HL-60/S4 treated with phorbol 12-myristate 13-acetate at 8.2 ng/mL for 4 days and 3 days (cell line): ENCODE results near the gene GDF9.

Experiments
- in situ Hi-C: fragments of 300-500 bp; cut with MboI; formaldehyde crosslinking; loops from 2 replicates; pipeline ENCODE4 v1.15.0; 2022; ENCODE audit warnings: low sequenced_read_pairs

Gene GDF9

GRCh38 chr5:132839426-132840301, 26.6 kb downstream of the GDF9 start:
- in situ Hi-C loops: loop anchor here (25.0 kb wide), 1 partner anchor 452 kb away; no protein-coding TSS in a partner anchor

GRCh38 chr5:132838516-132839282, 27.6 kb downstream of the GDF9 start:
- in situ Hi-C loops: loop anchor here (25.0 kb wide), 1 partner anchor 451 kb away; no protein-coding TSS in a partner anchor

DNA sequence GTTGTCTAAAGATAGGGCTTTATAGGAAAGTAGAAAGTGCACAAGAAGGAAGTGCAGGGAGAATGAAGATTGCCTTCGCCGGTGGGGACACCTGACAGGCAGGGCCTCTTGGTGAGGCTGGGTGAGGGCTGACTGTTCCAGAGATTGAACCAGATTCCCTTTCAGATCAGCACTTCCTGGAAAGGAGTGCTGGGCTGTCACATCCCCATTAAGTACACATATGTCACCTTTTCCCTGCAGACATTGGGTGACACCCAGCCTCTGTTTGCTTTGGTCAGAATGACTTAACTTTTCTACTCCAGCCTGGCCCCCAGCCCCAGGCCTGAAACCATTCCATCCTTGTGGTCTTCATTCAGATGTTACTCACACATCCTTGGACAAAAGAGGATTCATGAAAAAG, 28.4 kb downstream of the GDF9 start:
- in situ Hi-C loops: loop anchor here (25.0 kb wide), 1 partner anchor 451 kb away; no protein-coding TSS in a partner anchor

DNA sequence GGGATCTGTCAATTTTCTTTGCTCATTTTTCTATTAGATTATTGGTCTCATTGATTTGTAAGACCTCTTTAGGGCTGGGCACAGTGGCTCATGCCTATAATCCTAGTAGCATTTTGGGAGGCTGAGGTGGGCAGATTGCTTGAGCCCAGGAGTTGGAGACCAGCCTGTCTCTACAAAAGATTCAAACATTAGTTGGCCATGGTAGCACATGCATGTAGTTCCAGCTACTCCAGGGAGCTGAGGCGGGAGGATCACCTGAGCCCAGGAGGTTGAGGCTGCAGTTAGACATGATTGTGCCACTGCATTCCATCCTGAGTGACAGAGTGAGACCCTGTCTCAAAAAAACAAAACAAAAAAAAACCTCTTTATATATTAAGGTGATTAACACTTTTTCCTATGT, 29.4 kb downstream of the GDF9 start:
- in situ Hi-C loops: loop anchor here (25.0 kb wide), 1 partner anchor 450 kb away; no protein-coding TSS in a partner anchor

DNA sequence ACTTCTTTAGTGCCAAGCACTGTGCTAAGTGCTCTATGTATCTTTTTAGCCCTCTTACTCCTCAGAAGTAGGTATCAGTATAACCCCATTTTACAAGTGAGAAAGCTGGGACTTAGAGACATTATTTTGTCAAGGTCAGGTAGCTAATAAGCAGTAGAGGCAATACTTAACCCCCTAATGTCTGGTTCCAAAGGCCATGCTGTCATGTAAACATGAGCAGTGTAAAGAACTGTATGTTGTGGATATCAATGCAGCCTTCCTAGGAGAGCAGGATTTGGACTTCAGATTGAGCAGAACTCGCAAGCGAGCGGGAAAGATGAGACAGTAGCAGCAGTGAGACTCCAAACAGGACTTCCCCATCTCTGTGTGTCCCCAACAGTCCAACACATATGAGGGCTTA, 32.2 kb downstream of the GDF9 start:
- in situ Hi-C loops: loop anchor here (25.0 kb wide), 1 partner anchor 447 kb away; no protein-coding TSS in a partner anchor

DNA sequence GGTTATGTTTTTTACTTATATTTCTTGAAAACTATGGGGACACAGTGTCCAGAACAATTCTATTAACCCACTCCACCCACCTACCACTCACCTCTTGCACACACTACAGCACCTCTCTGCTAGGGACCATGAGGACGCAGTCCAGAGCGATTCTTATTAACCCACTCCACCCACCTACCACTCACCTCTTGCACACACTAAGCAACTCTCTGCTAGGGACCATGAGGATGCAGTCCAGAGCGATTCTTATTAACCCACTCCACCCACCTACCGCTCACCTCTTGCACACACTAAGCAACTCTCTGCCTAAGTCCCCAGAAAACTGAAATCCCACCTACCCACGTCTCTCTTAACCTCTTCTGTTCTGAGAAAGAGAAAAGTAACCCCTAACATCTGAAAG, 33.7 kb downstream of the GDF9 start:
- in situ Hi-C loops: loop anchor here (25.0 kb wide), 1 partner anchor 445 kb away; no protein-coding TSS in a partner anchor

DNA sequence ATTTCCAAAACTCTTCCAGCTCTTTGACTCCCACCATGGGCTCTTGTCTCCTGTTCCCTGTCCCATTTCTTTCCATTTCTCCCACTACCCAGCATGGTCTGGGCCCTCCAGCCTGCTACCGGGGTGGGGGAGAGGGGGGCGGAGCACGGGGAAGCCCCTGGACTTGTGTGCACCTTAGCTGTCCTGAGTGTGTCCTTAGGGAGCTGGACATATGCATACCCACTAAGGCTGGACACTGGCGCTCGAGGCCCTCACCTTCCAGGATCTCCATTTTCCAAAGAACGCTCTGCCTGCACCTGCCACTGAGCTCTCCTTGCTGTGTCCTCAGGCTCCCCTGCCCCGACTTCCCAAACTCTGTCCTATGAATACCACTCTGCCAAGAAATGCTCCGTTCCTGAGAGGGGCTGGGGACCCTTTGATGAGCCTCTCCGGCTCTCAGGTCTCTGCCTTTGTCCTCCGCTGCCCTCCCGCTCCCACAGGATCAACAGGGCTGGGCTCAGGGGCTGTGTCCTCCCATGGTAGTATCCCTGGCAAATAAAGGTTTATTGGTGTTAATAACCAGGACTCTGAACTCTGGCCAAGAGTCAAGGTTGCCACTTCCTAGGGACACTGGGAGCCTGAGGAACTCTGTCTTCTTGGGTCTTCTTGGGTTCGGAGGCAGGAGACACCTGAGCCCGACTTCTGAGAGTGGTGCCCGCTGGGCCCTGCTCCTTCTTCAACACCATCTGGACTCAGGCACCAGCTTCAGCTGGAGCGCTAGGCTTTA, 35.0 kb downstream of the GDF9 start:
- in situ Hi-C loops: loop anchor here (25.0 kb wide), 1 partner anchor 444 kb away; no protein-coding TSS in a partner anchor

DNA sequence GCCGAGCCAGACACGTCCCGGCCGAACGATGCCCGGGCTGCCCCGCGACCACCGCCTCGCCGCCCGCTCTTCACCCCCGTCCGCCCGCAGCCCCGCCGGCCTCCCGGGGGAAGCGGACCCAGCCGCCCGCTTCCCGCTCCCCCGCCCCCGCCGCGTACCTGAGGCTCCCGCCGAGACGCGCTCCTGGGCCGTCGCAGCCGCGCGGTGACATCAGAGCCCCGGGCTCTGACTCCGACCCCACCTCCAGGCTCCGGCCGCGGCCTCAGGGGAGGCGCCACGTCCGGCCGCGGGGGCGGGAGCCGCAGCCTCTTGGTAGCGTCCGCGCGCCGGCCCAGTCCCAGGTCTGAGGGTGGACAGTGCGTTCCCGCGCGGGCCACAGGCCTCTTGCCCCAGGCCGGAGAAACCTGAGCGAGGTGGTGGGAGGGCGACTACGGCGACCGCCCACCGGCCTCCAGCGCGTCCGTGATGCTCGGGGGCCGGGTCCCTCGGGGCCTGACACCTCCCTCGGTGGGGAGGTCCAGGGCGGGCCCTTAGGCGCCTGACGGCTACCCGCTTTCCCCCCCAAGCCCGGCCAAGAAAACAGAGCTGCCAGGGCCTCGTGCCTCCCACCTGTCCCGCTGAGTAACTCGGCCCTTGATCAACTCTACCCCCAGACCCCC, 35.7 kb downstream of the GDF9 start, which contains the start of gene SHROOM1:
SHROOM1 (minus strand) TSS at position 212 of the 659 bp plus-strand sequence. CDS start 4,507 bp downstream, outside the sequence.
- in situ Hi-C loops: loop anchor here (25.0 kb wide), 1 partner anchor 443 kb away; no protein-coding TSS in a partner anchor

GRCh38 chr5:132829742-132830435, 36.4 kb downstream of the GDF9 start:
- in situ Hi-C loops: loop anchor here (25.0 kb wide), 1 partner anchor 443 kb away; no protein-coding TSS in a partner anchor

- in situ Hi-C loops: loop anchor here (25.0 kb wide), 1 partner anchor 442 kb away; no protein-coding TSS in a partner anchor
Observed at GRCh38 chr5:132828846-132829494, 37.3 kb downstream of the GDF9 start.

GRCh38 chr5:132827943-132828673, 38.2 kb downstream of the GDF9 start:
- in situ Hi-C loops: loop anchor here (25.0 kb wide), 1 partner anchor 441 kb away; no protein-coding TSS in a partner anchor

DNA sequence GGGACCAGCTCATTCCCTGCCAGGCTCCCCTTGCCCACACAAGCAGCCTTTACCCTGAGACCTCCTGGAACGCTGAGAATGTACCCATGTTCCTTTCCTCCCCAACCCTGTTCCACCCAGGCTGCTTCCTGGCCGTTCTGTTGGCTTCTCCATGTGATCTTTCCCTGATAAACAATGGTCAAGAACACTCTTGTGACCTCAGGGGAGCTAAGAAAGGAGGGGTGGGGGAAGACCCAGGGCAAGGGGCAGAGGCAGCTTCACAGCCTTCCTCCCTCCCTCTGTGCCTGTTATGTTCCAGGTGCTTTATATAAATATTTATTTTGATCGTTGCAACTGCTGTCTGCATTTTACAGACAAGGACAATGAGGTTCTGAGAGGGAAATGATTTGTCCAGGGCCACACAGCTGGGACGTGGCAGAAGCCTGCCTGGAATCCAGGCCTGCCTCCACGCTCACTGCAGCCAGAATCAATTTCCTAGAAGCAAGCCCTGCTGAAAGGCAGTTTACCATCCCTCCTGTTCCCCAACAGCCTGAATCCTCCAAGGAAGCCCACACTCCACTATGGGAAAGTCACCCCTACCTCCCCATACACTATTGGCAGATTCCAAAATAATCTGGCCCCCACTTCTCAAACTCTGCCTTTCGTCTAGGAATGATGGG, 39.7 kb downstream of the GDF9 start:
- in situ Hi-C loops: loop anchor here (25.0 kb wide), 1 partner anchor 439 kb away; no protein-coding TSS in a partner anchor

DNA sequence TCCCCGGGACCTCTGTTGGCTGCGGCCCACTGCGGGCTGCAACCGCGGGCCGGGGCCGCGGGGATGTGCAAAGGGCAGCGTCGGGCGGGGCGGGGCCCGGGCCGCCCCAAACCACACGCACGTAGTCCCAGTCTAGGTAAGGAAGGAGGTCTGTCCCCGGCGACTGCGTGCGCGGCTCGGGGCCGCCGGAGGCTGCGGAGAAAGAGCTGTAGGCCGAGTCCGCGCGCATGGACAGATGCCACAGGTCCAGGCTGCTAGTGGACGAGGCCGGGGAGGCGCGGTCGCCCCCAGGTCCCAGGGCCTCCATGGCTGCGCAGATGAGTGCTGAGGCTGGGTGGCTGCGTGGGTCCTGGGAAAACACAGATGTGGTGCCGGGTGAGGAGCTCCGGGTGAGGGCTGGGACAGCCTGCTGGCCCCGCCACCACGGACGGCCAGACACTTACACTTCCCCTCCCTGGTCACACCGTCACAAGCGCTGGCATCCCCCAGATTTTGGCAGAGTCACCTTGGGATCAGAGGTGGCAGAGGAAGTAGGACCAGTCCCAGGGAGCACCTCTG, 40.4 kb downstream of the GDF9 start:
- in situ Hi-C loops: loop anchor here (25.0 kb wide), 1 partner anchor 439 kb away; no protein-coding TSS in a partner anchor

DNA sequence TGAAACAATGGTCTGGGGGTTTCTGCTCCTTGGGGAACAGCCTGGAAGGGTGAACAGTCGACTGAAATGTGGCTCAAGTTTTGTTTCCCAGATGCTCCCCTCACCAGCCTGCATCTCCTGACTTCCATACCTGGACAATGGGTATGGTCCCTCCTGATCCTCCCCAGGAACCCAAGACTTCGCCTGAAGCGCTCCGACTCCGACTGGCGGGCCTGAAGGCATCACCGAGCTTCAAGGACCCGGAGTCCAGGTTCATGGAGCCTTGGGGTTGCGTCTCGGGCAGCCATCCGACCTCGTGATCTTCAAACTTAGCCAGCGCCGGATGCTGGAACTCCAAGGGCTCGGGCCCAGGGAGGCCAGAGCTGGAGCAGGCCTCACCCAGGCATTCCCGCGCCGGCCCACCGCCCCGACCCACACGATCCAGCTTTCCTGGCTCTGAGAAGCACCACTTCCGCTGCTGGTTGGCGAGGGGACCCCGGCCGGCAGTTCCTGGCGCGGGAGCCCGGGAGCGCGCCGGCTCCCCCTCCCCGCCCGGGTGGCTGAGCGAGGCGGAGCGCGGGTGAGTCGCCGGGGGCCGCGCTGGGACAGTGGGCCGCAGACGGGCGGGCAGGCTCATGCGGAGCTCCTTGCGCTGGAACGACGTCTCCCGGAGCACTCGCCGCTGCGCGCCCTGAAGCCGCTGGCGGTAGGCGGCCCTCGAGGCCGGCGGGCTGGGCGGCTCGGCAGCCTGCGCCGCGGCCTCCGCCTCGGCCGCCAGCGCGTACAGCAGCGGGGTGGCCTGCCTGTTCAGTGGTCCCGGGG, 41.0 kb downstream of the GDF9 start:
- in situ Hi-C loops: loop anchor here (25.0 kb wide), 1 partner anchor 438 kb away; no protein-coding TSS in a partner anchor

GRCh38 chr5:132824426-132824825, 41.8 kb downstream of the GDF9 start:
- in situ Hi-C loops: no loop called here

- in situ Hi-C loops: no loop called here
Observed at GRCh38 chr5:132823481-132824050, 42.7 kb downstream of the GDF9 start.
